Glomerular endothelial cell (primary cell): ENCODE measurements around the gene MOGAT3. TPM values are rescaled to one million over a fixed set of nuclear protein-coding genes. Genes with fewer than 3 reads are reported as not detected.

Source experiments
- DNase-seq: peaks from one replicate; pipeline ENCODE4 v3.0.0-alpha.2; 2011; ENCODE audit warnings: low read depth, low spot score; ENCODE audit errors: extremely low read depth
- total RNA-seq: library from RNA; depleted of rRNA; stranded (reverse); fragments of >200 nt; gene quantifications from 2 replicates; pipeline ENCODE4 v1.2.3, GENCODE V29; 2015

MOGAT3 gene
- total RNA-seq, 1 donor from 2014 or later = not detected

DNA sequence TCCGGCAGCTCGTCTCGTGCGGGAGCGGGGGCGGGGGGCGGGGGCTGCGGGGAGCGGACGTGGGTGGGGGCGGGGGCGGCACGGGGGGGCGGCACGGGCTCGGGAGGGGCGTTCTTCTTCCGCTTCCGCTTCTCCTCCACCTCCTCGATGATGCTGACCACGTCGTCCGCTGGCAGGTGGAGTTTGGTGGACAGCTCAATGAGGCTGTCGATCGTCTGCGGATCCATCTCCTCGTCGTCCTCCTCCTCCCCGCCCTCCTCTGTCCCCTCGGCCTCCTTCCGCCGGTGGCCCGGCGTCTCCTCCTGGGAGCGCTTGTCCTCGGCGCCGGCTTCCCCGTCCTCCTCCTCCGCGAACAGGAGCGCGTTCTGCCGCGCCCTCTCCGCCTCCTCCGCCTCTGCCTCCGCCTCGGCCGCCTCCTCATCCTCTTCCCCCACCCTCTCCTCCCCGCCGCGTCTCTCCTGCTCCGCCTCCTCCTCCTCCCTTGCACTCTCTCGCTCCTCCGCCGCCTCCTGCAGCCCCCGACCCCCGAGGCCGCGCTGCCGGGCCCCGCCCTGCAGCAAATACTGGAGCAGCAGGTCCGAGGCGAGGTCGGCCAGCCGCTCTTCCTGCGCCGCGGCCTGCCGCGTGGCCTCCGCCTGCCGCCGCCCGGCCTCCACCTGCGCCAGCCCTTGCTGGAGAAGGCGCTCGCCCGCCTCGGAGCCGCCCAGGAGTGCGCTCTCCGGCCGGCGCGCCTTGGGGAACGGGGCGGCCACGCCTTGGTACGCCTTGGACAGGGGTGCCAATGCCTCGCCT, 37.4 kb downstream of the MOGAT3 start:
- no peak for DNase-seq

DNA sequence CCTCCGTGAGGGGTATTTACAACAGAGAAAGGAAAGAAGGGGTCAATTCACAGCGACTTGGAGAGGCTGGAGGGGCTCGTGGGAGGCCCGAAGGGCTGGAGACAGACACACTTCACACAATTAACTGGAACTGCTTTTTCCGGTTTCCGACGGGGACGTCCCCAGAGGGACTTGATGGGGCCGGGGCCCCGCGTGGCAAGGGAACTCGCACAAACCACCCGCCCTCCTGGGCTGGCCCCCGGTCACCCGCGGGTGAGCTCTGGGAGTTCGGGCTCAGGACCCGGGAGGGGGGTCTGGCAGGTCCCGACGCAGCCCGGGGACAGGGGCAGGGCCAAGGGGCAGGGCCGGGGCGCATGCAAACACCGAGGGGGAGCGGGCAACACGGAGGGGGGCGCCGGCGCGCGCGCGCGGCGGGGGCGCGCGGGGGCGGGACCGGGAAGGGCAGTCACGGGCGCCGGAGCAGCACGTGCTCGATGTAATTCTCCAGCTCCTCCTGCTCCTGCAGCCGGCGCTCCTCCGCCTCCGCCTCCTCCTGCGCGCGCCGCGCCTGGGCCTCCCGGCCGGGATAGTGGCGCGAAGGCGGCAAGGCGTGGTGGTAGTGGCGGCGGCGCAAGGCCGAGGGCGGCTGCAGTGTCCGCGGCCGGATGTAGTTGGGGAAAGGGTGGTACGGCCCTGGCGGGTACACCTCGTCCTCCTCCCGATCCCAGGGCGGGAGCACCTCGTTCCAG, 38.1 kb downstream of the MOGAT3 start:
- DNase-seq = no peak

DNA sequence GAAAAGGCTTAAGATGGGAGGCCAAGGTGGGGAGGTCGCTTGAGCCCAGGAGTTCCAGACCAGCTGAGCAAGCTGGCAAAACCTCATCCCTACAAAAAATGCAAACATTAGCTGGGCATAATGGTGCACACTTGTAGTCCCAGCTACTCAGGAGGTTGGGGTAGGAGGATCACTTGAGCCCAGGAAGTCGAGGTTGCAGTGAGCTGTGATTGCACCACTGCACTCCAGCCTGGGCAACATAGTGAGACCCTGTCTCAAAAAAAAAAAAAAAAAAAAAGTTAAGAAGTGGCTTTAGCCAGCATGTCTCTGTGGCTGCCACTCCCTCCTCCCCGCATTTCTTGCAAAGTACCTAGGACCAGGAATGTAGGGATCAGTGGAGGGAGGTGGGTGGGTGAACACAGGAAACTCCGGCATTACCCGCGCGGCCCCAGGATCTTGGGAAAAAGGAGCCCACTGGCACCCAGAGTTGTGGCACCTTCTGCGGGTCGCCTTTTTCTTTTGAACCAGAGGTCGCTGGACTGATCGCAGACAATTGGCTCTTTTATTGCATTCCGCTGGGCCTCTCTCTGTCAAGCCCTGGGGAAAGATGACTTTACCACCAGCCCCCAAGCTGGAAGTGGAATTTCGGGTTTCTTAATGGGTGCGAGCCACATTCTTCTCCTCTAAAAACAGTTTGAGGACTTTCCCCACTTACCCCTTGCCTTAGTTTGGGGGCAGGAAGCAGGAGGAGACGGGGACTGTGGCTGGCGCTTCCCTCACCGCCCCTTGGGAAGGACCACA, 39.0 kb downstream of the MOGAT3 start:
- no peak for DNase-seq

DNA sequence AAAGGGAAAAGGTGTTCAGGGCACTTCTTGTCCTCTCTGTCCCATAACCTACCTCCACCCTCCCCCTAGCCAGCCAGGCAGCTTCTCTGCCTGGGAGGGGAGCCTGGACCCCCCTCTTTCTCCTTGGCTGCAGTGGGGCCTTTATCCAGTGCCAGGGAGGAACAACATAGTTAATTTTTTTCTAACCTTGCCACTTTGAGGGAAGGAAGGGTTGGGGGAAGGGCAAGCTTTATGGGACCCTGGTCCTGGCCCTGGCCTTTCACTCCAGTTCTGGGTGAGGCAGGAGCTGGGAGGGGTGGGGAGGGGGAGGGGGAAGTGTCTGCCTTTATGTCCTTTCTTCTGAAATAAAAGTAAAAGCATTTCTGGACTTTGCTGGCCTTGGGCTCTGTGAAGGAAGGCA, 39.9 kb downstream of the MOGAT3 start:
- DNase-seq = no peak

DNA sequence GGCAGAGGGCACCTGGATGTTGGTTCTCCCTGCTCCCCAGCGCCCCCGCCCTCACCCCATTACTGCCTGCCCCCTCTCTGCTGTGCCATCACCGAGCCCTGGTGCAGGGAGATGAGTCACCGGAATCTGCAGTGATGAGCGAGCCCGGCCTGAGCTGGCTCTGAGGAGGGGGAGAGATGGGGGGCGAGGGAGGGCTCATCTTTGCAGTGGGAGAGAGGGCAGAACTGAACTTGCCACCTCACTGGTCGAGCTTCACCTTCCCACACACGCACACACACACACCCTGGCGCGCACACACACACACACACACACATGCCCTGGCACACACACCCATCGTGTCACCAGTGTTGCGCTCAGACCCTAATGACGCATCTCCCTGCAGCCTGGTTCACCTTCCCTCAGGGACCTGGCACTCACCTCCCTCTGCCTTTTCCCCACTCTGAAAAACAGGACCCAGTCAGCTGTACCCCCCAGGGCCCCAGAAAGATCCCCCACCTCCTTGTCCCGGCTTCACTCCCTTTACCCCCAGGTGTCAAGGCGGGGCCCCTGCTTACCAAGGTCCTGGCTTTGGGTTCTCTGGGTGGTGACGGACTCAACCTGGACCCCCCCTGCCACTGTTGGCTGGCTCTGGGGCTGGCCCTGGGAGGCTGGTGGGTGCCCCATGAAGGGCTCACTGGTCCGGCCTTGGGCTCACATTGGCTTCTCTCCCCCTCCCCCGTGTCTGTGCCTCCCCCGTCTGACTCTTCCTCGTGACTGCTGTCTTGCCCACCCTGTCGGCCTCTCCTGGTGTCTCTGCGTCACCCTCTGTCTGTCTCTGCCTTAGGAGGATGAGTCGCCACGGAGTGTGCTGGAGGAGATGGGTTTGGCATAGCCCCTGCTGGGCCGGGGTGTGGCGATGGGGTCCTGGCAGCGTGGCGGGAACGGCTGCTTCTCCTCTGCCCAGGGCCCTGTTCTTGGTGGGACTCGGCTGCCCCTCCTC, 40.9 kb downstream of the MOGAT3 start:
- no peak for DNase-seq

DNA sequence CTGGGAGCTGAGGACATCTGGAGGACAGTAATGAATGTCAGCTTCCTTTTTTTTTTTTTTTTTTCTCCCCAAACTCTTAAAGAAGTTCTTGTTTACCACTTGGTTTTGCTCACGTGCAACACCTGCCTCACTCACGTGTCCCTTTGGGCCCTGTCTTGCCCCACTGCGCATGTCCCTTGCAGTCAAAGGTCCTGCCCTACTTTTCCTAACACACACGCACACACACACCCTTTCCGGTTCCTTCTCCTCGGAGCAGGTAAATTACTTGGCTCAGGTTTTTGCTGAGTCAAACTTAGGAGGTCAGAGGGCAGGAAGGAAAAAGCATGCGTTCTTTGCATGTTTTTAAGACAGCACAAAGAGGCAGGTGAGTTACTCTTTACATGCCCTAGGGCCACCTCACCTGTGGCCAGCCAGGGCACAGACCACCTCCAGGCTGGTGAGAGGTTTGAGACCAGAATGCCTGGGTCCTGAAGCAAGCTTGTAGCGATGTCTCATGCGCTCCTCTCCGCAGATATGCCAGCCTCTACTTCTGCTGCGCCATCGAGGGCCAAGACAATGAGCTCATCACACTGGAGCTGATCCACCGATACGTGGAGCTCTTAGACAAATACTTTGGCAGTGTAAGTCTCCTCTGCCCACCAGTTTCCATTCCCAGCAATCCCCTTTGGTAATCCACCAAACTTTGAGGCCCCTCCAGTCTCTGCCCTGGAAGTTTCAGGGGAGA, 43.8 kb downstream of the MOGAT3 start:
- no peak for DNase-seq

DNA sequence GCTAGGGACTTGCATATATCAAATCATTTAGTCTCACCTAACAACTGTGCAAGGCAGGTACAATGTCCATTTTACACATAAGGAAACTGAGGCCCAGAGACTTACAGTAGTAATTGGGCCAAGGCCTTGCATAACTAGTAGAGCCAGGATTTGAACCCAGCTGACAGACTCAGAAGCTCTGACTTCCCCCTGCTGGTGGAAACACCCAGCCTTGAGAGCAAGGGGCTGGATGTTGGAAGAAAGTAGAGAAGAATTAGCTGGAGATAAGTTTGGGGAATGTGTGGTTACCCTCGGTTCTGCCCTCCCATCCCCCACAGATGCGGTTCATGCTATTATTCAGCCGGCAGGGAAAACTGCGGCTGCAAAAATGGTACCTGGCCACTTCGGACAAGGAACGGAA, 44.6 kb downstream of the MOGAT3 start:
- no peak for DNase-seq

DNA sequence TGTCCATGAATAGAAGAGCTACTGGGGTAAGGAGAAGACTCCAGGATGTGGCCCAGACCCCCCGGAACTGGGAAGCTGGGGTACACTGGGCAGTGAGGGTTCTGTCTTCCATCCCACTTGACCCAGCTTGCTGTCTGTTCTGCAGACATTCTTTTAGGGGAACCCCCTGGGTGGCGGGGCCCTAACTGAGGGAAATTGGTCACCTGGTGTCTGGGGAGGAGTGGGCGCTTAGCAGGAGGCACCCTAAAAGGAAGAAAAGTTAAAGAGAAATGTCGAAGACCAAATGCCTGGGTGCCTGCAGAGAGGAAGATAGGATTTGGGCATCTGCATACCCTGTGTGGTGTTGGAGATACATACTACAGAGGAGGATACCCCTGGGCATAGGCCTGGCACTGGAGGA, 45.5 kb downstream of the MOGAT3 start:
- no peak for DNase-seq

DNA sequence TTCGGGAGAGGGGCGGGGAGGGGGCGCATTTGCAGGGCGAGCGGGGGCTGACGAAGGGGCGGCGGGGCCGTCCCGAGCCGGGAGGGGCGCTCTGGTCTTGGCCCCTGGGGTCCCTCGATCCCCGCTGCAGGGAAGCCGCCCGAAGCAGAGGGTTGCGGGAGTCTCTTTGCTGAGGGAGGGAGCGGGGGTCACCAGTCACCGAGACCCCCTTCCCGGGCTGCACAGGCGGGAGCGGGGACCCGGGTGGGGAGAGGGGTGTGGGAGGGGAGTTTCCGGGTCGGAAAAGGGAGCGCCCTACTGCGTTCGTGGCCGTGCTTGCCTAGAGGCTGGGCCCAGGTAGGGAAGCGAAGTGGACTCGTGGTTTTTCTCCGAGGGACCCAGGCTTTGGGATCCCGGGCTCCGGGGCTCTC, 46.1 kb downstream of the MOGAT3 start:
- DNase-seq = no peak

DNA sequence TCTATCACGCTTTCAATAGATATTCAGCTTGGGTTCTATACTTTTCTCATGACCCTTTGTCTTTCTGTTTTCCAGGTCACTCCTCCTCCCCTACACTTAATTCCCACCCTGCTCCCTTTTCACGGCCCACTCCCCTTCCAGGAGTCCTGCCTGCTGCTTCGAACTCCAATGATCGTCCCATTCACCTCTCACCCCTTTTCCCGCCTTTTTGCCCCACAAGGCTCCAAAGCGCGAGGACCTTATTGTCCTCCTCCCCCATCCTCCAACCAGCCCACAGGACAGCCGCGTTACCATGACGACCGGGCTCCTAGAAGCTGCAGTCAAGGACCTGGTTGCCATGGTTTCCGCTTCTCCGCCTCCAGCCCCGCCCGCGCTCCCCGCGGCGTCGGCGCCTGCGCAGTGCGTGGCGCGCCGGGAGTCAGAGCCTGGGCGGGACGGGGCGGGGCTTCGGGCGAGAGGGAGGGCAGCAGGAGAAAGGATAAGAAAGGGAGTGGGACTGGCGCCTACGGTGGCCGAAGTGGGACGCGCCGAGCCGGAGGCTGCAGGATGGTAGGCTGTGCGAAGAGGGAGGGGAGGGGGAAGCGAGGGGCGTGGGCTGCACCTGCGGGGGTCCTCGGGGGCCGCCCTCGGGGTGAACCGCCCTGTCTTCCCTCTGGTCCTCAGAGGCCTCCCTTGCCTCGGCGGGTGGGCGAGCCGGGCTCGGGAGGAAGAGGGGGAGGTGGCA, 46.7 kb downstream of the MOGAT3 start, which contains the start of gene AP1S1:
AP1S1 (plus strand) TSS at position 508 of the 724 bp plus-strand sequence; CDS start at position 547, 39 bp downstream.
- no peak for DNase-seq

DNA sequence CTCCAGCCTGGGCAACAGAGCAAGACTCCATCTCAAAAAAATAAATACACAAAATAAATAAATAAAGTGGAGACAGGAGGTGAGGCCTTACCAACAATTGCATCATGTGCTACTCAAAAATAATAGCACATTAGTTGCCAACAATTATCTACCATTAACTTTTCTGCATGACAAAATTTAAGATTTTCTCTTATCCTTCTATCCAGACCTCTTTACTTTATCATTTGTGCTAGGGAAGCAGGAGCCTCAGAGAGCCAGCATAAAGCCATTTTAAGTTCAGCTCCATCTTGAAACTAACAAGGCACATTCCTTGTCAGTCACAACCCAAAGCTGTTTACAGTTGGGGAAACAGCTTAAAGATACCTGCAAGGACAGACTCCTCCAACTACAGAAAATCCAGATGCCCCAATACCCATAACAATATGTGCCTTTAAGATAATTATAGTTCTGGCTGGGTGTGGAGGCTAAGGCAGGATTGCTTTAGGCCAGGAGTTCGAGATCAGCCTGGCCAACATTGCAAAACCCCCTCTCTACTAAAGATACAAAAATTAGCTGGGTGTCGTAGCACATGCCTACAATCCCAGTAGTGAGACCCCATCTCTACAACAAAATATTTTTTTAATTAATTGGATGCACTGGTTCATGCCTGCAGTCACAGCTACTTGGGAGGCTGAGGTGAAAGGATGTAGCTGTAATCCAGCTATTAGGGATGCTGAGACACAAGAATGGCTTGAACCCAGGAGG, 48.8 kb downstream of the MOGAT3 start:
- no peak for DNase-seq

Other genes with a start within 250 kb of the MOGAT3 start
- gene MUC12, start 231.5 kb downstream of the MOGAT3 start, total RNA-seq = not detected in 2 replicates
- not detected in 2 replicates for gene MUC17, start 181.0 kb downstream of the MOGAT3 start, total RNA-seq
- 13.0 and 23.5 TPM in 2 replicates for gene TRIM56, start 115.6 kb downstream of the MOGAT3 start, total RNA-seq
- gene SERPINE1, start 73.9 kb downstream of the MOGAT3 start, total RNA-seq = 2,911 and 5,219 TPM in 2 replicates
- 143 and 246 TPM in 2 replicates for gene AP1S1, start 46.6 kb downstream of the MOGAT3 start, total RNA-seq
- gene VGF, start 35.5 kb downstream of the MOGAT3 start, total RNA-seq = 0.92 TPM in 1 of 2 replicates, not detected in the other
- gene NAT16, start 20.7 kb downstream of the MOGAT3 start, total RNA-seq = not detected in 2 replicates
- gene PLOD3, start 16.5 kb upstream of the MOGAT3 start, total RNA-seq = 130 and 160 TPM in 2 replicates
- gene ZNHIT1, start 17.1 kb upstream of the MOGAT3 start, total RNA-seq = 148 and 172 TPM in 2 replicates
- gene CLDN15, start 36.8 kb upstream of the MOGAT3 start, total RNA-seq = 1.9 and 6.0 TPM in 2 replicates
- 214 and 276 TPM in 2 replicates for gene FIS1, start 44.0 kb upstream of the MOGAT3 start, total RNA-seq
- gene IFT22, start 120.8 kb upstream of the MOGAT3 start, total RNA-seq = 24.0 and 27.5 TPM in 2 replicates
- not detected in 2 replicates for gene COL26A1, start 161.8 kb upstream of the MOGAT3 start, total RNA-seq